ENCODE measurements around the gene NSG1. TPM values are rescaled to one million over a fixed set of nuclear protein-coding genes. Genes with fewer than 3 reads are reported as not detected.
"Not testable (repeated sequence)": the region's sequence is repeated elsewhere in the genome, so short reads cannot be mapped to it uniquely, and the experiment has no call there.

NSG1 gene
- total and polyA plus RNA-seq, 8 donors: 0.86 to 74.5 (median 63.1) TPM

DNA sequence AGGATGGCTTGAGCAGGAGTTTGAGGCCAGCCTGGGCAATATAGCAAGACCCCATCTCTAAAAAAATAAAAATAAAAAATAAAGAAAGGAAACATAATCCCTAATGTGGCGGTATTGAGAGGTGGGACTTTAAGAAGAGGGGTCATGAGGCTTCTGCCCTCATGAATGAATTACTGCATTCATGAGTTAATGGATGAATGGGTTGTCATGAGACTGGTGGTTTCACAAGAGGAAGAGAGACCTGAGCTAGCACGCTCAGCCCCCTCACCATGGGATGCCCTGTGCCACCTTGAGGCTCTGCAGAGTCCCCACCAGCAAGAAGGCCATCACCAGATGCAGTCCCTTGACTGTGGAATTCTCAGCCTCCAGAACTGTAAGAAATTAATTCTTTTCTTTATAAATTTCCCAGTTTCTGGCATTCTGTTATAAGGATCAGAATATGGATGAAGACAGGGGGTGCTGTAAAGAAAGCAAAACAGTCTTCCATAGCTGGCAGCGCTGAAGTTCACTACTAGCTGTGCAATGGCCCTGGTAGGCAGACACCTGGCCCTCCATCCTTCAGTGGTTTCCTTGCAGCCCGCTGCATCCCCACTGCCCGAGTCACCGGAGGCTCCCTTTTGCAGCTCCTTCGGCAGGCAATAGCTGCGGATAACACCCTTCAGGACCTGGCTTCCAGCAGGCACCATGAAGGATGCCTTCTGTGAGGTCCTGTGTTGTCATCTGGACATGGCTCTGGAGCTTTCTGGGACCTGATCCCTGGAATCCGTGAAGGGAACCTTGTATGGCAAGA is 44.8 kb upstream of the NSG1 start:
- ATAC-seq (no peak), DNase-seq (no peak)
- Histone ChIP-seq H3K36me3 (no peaks in the 10 kb centered on the region), H3K4me3 (no peak overlapping the region), H3K27me3 (peaks cover 0 to 7% of the 10 kb centered on the region in 2 donors), H3K4me1 (no peaks in the 10 kb centered on the region), H3K9me3 (no peaks in the 10 kb centered on the region), H3K27ac (no peak overlapping the region)
- intact Hi-C loops (cut with DNase I): no loop called here
- TF ChIP-seq, protein P1, sequence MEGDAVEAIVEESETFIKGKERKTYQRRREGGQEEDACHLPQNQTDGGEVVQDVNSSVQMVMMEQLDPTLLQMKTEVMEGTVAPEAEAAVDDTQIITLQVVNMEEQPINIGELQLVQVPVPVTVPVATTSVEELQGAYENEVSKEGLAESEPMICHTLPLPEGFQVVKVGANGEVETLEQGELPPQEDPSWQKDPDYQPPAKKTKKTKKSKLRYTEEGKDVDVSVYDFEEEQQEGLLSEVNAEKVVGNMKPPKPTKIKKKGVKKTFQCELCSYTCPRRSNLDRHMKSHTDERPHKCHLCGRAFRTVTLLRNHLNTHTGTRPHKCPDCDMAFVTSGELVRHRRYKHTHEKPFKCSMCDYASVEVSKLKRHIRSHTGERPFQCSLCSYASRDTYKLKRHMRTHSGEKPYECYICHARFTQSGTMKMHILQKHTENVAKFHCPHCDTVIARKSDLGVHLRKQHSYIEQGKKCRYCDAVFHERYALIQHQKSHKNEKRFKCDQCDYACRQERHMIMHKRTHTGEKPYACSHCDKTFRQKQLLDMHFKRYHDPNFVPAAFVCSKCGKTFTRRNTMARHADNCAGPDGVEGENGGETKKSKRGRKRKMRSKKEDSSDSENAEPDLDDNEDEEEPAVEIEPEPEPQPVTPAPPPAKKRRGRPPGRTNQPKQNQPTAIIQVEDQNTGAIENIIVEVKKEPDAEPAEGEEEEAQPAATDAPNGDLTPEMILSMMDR (IDR thresholded peaks at IDR 0.05): no peak

DNA sequence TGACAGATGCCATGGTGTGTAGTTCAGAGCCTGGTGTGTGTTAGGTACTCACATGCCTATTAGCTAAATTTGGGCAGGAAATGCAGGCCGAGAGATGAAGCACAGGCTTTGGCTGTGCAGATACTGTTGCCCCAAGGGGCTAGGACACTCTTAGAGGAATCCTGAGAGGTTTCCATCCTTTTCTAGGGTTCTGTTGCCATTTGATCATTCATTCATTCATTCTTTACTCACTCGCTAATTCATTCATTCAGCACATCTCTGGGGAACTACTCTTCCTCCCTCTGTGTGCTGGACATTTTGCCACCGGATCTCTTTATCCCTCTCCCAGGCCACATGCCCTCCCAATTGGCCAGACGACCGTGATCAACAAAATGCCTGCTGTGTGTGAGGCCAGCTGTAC is 43.9 kb upstream of the NSG1 start:
- Histone ChIP-seq H3K27ac (no peak overlapping the region), H3K36me3 (no peaks in the 10 kb centered on the region), H3K9me3 (no peaks in the 10 kb centered on the region), H3K4me1 (no peaks in the 10 kb centered on the region), H3K4me3 (no peak overlapping the region), H3K27me3 (peaks cover 0 to 6% of the 10 kb centered on the region in 2 donors)
- intact Hi-C loops (cut with DNase I): no loop called here
- no peak for DNase-seq
- no peak for ATAC-seq
- TF ChIP-seq, protein P1 (IDR thresholded peaks at IDR 0.05): no peak

- Histone ChIP-seq H3K27me3 (no peaks in the 10 kb centered on the region), H3K9me3 (no peaks in the 10 kb centered on the region), H3K4me3 (no peak overlapping the region), H3K36me3 (no peaks in the 10 kb centered on the region), H3K4me1 (no peaks in the 10 kb centered on the region), H3K27ac (no peak overlapping the region)
- TF ChIP-seq, protein P1 (IDR thresholded peaks at IDR 0.05): no peak
- no peak for ATAC-seq
- intact Hi-C loops (cut with DNase I): no loop called here
- no peak for DNase-seq
These were observed 41.9 kb upstream of the NSG1 start for GRCh38 chr4:4344915-4345527.

- no peaks in the 10 kb centered on the region for H3K4me1 ChIP-seq
- no peaks in the 10 kb centered on the region for H3K36me3 ChIP-seq
- DNase-seq (no peak), ATAC-seq (no peak)
- TF ChIP-seq, protein P1 (IDR thresholded peaks at IDR 0.05): no peak
- H3K4me3 ChIP-seq: no peak overlapping the region
- H3K9me3 ChIP-seq: no peaks in the 10 kb centered on the region
- intact Hi-C loops (cut with DNase I): no loop called here
- H3K27me3 ChIP-seq: no peaks in the 10 kb centered on the region
- H3K27ac ChIP-seq: no peak overlapping the region
These were observed 39.3 kb upstream of the NSG1 start for GRCh38 chr4:4347585-4347984.

DNA sequence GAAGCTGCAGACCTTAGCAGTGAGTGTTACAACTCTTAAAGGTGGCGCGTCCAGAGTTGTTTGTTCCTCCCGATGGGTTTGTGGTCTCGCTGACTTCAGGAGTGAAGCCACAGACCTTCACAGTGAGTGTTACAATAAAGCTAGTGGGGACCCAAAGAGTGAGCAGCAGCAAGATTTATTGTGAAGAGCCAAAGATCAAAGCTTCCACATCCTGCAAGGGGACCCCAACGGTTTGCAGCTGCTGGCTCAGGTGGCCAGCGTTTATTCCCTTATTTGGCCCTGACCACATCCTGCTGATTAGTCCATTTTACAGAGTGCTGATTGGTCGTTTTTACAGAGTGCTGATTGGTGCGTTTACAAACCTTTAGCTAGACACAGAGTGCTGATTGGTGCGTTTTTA is 38.3 kb upstream of the NSG1 start:
- H3K4me1 ChIP-seq; H3K9me3 ChIP-seq; H3K27ac ChIP-seq; DNase-seq; ATAC-seq; H3K27me3 ChIP-seq; intact Hi-C loops (cut with DNase I); H3K36me3 ChIP-seq; H3K4me3 ChIP-seq: not testable (repeated sequence)
